ENCODE results near the gene GNAI1. TPM values are rescaled to one million over a fixed set of nuclear protein-coding genes. Genes with fewer than 3 reads are reported as not detected.

GNAI1 gene
- total RNA-seq, 4 donors from 2014 or later = 29.4 to 78.5 (median 35.5) TPM

DNA sequence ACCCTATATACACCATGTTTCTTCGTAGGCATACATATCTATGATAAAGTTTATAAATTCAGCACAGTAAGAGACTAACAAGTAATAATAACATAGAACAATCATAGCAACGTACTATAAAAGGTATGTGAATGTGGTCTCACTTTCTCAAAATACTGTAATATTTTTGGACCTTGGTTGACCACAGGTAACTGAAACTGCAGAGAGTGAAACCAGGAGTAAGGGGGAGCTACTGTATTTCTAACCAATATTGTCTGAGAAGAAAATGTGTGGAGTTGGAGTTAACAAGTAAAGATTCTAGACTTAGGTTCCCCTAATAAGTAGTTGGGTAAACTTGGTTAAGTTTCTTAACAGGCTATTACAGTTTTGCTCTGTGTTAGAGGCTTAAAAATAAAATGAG, 72.1 kb downstream of the GNAI1 start:
- no peaks in the 10 kb centered on the region for H3K9me3 ChIP-seq
- H3K4me3 ChIP-seq = no peak overlapping the region
- peaks cover 0 to 24% (median 0%) of the 10 kb centered on the region in 4 donors for H3K4me1 ChIP-seq
- DNase-seq (ENCODE audit: low spot score in 2 of 2) = no peak
- no peak overlapping the region for H3K27ac ChIP-seq
- WGBS, 2 donors = 93 to 95% methylated on average over 2 of the region's 2 CpGs
- H3K27me3 ChIP-seq = no peaks in the 10 kb centered on the region
- peaks cover 0 to 34% (median 0%) of the 10 kb centered on the region in 3 donors for H3K36me3 ChIP-seq
- no peak for TF ChIP-seq POLR2A (IDR thresholded peaks at IDR 0.05)
- no peak for TF ChIP-seq EP300 (IDR thresholded peaks at IDR 0.05)
- TF ChIP-seq, protein P1, sequence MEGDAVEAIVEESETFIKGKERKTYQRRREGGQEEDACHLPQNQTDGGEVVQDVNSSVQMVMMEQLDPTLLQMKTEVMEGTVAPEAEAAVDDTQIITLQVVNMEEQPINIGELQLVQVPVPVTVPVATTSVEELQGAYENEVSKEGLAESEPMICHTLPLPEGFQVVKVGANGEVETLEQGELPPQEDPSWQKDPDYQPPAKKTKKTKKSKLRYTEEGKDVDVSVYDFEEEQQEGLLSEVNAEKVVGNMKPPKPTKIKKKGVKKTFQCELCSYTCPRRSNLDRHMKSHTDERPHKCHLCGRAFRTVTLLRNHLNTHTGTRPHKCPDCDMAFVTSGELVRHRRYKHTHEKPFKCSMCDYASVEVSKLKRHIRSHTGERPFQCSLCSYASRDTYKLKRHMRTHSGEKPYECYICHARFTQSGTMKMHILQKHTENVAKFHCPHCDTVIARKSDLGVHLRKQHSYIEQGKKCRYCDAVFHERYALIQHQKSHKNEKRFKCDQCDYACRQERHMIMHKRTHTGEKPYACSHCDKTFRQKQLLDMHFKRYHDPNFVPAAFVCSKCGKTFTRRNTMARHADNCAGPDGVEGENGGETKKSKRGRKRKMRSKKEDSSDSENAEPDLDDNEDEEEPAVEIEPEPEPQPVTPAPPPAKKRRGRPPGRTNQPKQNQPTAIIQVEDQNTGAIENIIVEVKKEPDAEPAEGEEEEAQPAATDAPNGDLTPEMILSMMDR (IDR thresholded peaks at IDR 0.05) = no peak

DNA sequence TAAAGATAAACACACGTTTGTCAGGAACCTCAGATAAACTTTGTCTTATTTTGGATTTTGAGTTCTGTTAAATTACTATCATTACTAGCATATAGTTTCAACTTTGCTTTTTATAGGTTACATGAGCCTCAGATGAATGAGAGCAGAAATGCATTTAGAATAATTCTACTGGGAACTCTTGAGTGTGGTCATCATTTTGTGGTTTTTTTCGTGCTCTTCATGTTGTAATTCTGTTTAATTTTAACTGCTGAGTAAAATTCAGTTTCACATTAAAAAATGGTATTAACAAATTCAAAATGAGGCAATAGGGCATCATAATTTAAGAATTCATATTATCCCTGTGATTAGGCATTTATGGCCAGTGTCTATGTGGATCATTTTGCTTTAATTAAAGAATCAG, 72.9 kb downstream of the GNAI1 start:
- no peaks in the 10 kb centered on the region for H3K27me3 ChIP-seq
- no peak overlapping the region for H3K27ac ChIP-seq
- H3K9me3 ChIP-seq = no peaks in the 10 kb centered on the region
- peaks cover 0 to 38% (median 0%) of the 10 kb centered on the region in 3 donors for H3K36me3 ChIP-seq
- no peak overlapping the region for H3K4me3 ChIP-seq
- WGBS, 2 donors = 53 to 60% methylated on average over 2 of the region's 2 CpGs
- no peak for DNase-seq (ENCODE audit: low spot score in 2 of 2)
- peaks cover 0 to 24% (median 0%) of the 10 kb centered on the region in 4 donors for H3K4me1 ChIP-seq
- no peak for TF ChIP-seq POLR2A (IDR thresholded peaks at IDR 0.05)
- TF ChIP-seq, protein P1 (IDR thresholded peaks at IDR 0.05) = no peak
- TF ChIP-seq EP300 (IDR thresholded peaks at IDR 0.05) = no peak

DNA sequence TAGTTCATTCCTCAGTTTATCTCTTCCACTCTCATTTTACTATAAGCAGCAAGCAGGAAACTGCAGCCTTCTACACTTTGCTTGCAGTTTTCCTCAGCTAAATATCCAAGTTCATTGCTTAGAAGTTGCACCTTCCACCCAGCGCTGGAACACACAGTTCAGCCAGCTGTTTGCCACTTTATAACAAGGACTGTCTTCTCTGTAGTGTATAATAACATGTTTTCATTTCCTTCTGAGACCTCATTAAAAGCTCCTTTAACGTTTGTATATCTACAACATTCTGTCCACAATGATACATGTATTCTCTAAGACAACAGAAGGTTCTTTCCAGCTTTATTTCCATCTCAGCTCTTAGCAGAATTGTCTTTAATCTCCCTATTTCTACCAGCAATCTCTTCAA, 74.1 kb downstream of the GNAI1 start:
- Histone ChIP-seq H3K4me3 (no peak overlapping the region), H3K4me1 (peaks cover 0 to 24% (median 0%) of the 10 kb centered on the region in 4 donors), H3K9me3 (no peaks in the 10 kb centered on the region), H3K27ac (no peak overlapping the region), H3K36me3 (peaks cover 0 to 41% (median 0%) of the 10 kb centered on the region in 3 donors), H3K27me3 (no peaks in the 10 kb centered on the region)
- DNase-seq (ENCODE audit: low spot score in 2 of 2) = no peak
- 58 to 67% methylated on average over 2 of the region's 2 CpGs for WGBS, 2 donors
- TF ChIP-seq POLR2A (IDR thresholded peaks at IDR 0.05) (no peak), EP300 (IDR thresholded peaks at IDR 0.05) (no peak)
- TF ChIP-seq, protein P1 (IDR thresholded peaks at IDR 0.05) = no peak

DNA sequence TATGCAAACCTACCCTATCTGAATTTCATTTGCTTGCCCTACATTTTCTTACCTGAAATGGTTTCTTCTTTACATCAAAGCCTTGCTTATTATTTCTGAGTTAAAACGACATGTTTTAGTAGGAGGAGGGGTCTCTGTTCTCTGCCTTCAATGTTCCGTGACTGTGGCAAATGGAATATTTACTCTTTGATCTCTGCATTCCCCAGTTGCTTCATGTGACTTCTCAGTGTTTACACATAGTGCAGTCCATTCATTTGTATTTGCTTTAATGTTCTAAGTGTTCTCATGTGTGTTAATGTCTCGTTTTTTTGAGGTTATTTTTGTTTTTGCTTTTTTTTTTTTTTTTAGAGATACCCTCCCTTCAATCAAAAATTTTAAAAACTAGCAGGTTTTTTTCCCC, 75.8 kb downstream of the GNAI1 start:
- Histone ChIP-seq H3K9me3 (no peaks in the 10 kb centered on the region), H3K4me1 (peaks cover 0 to 24% (median 0%) of the 10 kb centered on the region in 4 donors), H3K27me3 (no peaks in the 10 kb centered on the region), H3K27ac (no peak overlapping the region), H3K4me3 (no peak overlapping the region), H3K36me3 (peaks cover 0 to 40% (median 0%) of the 10 kb centered on the region in 3 donors)
- TF ChIP-seq POLR2A (IDR thresholded peaks at IDR 0.05) = no peak
- TF ChIP-seq, protein P1 (IDR thresholded peaks at IDR 0.05) = no peak
- DNase-seq (ENCODE audit: low spot score in 2 of 2) = no peak
- 19 to 25% methylated on average over 3 of the region's 3 CpGs for WGBS, 2 donors

DNA sequence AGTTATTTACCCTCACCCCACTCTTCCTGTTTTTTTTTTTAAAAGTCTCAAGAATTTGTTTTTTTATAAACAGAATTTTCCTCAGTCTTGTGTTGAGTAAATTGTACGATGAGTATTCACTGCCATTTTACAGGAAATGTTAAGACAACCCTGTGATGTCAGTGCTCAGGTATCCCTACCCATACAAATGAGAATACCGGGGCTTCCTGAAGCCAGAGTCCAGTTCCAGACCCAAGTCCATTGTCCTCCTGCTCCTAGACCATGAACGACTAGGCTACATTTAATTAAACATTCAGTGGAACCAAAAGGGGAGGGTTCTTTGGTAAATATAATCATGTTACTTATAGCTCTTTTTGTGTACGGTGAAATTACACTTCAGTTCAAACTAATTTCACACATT, 79.2 kb downstream of the GNAI1 start:
- 79 to 86% methylated on average over 4 of the region's 4 CpGs for WGBS, 2 donors
- TF ChIP-seq, protein P1 (IDR thresholded peaks at IDR 0.05) = no peak
- TF ChIP-seq EP300 (IDR thresholded peaks at IDR 0.05) (no peak), POLR2A (IDR thresholded peaks at IDR 0.05) (no peak)
- peaks cover 0 to 12% (median 0%) of the 10 kb centered on the region in 4 donors for H3K4me1 ChIP-seq
- peaks cover 0 to 54% (median 0%) of the 10 kb centered on the region in 3 donors for H3K36me3 ChIP-seq
- DNase-seq (ENCODE audit: low spot score in 2 of 2) = no peak
- H3K4me3 ChIP-seq = no peak overlapping the region
- H3K27ac ChIP-seq = no peak overlapping the region
- H3K27me3 ChIP-seq = no peaks in the 10 kb centered on the region
- H3K9me3 ChIP-seq = no peaks in the 10 kb centered on the region

Measured in tibial nerve (tissue), 4 donors.